Measurements from ENCODE around the gene LRMDA.

The LRMDA gene

DNA sequence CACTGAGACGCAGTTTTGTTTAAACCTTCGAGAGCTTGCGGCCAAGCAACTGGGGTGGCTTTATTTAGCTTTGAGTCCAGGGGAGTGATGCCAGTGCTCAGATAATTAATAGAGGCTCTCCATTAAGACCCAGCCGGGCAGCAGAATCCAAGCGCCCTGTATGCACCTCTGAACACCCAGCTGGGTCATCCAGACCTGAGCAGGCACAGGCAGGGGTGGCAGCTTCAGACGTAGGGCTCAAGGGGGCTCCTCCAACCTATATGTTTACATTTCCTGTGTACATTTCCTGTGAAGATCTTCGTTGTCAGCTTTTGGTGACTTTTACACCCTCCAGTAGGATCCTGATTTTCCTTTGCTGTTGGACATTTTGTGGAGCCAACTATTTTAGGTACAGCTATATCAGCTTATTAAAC is 719.5 kb downstream of the LRMDA start:
- no peak for DNase-seq

DNA sequence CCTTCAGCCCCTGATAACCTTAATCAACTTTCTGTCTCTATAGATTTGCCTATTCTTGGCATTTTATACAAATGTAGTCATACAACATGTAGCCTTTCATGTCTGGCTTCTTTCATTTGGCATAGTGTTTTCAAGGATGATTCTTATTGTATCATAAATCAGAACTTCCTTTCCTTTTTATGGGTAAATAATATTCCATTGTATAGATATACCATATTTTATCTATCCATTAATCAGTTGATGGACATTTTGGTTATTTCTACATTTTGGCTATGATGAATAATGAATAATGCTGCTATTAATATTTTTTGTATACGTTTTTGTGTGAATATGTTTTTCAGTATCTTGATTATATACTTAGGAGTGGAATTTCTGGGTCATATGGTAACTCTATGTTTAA is 720.8 kb downstream of the LRMDA start:
- DNase-seq, result no peak

GRCh38 chr10:76155961-76156360 is 724.5 kb downstream of the LRMDA start:
- DNase-seq, result no peak

DNA sequence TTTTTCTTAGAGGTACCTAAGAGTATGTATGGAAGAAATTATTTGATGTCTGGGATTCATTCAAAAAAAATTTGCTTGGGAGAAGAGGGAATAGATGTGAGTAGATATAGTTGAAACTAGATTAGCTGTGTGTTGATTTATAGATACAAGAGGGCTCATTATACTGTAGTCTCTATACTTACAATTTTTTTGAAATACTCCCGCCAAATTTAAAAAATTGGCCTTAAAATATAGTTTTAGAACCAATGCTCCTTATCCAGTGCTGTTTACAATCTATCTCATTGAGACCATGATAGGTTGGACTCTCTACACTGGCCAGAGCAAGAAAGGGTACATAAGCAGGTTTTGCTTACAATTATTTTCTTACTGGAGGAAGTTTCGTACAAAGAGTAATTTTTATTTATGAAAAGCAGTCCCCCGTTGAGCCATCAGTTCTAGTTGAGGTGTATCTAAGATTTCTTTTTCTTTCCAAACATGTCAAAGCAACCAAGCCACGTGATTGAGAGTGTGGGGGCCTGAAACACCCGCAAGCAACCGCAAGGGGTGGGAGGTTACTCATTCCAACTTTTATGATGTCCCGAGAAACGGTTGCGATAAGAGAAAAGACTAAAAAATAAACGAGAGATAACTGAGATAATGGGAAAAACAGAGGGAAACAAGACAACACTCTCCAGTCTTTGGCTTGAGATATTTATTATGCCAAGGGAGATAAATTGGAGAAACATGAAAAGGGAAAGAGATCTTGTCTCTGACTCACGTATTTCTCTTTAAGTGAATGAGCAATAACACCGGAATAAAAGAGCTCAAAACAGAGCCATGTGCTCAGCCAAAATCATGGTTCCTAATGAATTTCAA is 729.2 kb downstream of the LRMDA start:
- no peak for DNase-seq

GRCh38 chr10:76161301-76161582 is 729.8 kb downstream of the LRMDA start:
- no peak for DNase-seq

GRCh38 chr10:76168437-76168836 is 737.0 kb downstream of the LRMDA start:
- DNase-seq, result no peak

DNA sequence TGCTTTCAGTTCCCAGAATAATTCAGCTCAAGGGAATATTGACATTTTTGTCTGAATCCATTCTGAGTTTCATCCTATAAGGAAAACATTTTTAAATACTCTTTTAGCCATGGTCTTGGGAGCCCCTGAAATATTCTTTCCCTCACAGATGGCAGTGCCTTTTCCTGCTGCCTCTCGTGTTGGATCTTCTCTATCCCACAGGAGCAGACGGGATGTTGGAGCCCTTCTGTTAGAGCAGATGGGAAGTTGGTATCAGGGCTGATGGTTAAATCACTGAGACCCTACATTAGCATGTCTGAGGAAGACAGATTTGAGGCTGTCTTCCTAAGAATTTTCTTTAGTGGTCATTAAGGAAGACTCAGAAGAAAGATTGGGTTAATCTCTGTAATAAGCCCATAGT is 737.8 kb downstream of the LRMDA start:
- DNase-seq, result no peak

- no peak for DNase-seq
Observed at GRCh38 chr10:76172020-76172419, 740.6 kb downstream of the LRMDA start.

DNA sequence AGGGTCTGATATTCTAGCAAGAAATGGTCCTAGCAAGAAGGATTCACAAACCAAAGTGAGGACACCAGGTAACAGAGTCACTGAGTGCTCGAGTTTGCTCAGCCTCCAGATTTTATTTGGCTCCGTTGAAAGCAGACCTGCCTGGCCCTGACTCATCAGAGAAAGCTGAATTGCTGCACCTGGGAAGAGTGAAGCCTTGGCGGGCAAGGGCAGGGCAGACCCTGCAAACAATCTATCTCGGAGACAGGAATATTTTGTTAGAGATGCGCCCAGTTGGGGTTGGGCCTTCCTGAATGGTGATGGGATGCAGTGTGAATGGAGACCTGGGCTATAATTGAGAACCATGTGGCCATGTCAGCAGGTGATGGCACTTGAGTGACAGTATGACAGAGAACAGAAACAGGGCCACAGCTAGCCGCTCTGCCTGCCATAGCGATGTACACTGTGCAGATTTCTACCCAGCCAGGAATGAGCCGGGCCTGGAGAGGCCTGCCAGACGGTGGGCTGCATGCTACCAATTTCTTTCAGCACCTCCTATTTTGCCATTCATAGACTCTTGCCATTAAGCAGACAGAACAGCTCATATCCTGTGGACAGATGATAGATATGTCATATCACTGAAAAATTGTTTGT is 744.2 kb downstream of the LRMDA start:
- DNase-seq, result no peak

- DNase-seq, result no peak
Observed at GRCh38 chr10:76176166-76176550, 744.7 kb downstream of the LRMDA start.

DNA sequence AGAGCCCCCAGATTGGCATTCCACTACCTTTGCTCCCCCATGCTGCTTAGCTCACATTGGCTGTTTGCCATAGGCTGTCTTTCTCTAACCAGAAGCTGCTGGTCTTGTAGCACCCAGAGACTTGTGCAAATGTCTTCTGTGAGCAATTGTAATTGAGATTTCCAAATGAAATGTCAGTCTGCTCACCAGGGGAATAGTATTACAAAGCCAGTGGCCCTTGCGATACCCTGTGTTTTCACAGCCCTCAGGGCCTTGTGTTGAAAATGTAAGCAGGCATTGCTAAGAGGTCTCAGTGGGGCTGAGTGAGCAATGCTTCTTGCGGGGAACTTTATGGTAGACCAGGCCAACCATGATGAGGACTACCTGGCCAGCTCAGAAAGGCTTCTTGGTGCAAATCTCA is 746.5 kb downstream of the LRMDA start:
- no peak for DNase-seq

DNA sequence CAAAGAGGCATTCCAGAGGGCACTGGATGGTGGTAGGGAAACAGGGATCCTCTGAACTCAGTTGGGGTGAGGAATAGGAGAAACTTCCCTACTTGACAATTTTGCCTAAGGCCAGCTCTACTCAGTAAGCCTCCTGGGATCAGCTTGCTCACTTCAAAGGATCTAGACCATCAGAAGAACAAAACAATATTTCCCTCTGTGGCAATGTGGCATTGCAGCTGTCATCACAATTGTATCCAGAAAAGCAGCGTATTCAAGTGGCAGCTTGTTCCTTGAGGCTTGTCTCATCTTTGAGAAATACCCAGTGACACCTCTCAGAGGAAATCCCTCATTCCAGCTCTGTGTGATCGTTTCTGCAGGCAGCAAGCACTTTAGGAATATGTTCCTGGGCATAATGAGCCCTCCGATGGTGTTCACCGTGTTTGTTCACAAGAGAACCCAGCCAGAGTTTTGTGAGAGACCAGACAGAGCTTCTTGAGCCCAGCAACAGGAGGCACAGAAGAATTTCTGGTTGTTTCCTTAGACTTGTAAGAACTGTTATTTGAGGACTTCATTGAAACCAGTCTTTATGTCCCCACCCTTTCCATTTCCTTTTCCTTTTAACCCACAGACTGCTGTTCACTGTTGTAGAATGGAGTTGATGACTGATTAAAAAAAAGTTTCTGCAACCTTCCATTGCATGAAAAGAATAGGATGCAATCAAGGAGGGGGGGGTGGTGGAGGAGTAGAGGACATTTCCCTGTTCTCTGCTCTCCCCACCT is 747.3 kb downstream of the LRMDA start:
- DNase-seq, result no peak

GRCh38 chr10:76179806-76180205 is 748.4 kb downstream of the LRMDA start:
- DNase-seq, result no peak

- DNase-seq, result no peak
Observed at GRCh38 chr10:76184647-76185046, 753.2 kb downstream of the LRMDA start.

GRCh38 chr10:76185471-76186301 is 754.3 kb downstream of the LRMDA start:
- DNase-seq, result no peak

- DNase-seq, result no peak
Observed at GRCh38 chr10:76188216-76188615, 756.8 kb downstream of the LRMDA start.

- no peak for DNase-seq
Observed at GRCh38 chr10:76190634-76191270, 759.3 kb downstream of the LRMDA start.

DNA sequence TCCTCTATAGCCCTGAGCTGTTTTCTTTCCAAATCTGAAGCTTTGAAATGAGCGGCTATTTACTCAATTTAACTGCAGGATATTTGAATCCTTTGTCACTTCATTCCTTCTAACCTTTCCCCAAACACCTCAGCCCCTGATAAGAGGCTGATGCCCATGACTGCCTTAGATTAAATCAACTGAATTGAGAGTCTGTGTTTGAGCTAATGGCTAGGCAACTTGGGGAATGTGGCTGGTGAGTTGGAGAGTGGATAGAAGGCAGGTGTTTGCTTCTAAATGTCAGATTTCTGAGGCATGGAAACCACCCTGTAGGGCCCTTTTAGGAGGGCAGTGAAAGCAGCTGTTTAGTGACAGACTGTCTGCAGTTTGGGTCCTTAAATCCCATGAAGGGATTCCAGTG is 759.9 kb downstream of the LRMDA start:
- DNase-seq, result no peak

GRCh38 chr10:76192151-76192550 is 760.7 kb downstream of the LRMDA start:
- no peak for DNase-seq

DNA sequence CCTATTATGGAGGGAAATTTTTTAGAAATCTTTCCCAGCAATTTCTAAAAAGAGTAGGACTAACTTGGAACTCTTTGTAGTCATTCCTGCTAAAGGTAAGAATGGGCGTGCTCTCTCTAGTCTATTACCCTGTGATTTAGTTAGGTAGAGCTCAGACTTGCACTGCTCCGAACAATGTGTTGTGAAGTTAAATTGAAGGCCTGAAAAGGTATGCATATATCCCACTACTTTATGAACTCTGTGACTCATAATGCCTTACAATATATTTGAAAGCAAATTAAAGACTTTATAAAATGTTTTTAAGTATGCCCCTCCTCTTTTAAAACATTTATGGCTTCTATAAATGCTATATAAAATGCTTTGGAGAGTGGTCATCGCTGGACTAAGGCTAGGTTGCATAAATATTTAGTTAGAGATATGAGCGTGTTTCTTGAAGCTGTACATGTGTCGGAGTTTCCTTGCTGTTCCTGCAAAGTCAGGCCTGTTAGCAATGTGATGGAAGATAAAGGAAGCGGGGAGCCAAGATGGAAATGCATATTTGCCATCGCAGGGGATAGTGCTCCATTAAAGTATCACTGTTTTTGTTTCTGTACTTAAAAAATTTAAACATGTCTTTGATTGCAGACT is 761.4 kb downstream of the LRMDA start:
- no peak for DNase-seq

DNA sequence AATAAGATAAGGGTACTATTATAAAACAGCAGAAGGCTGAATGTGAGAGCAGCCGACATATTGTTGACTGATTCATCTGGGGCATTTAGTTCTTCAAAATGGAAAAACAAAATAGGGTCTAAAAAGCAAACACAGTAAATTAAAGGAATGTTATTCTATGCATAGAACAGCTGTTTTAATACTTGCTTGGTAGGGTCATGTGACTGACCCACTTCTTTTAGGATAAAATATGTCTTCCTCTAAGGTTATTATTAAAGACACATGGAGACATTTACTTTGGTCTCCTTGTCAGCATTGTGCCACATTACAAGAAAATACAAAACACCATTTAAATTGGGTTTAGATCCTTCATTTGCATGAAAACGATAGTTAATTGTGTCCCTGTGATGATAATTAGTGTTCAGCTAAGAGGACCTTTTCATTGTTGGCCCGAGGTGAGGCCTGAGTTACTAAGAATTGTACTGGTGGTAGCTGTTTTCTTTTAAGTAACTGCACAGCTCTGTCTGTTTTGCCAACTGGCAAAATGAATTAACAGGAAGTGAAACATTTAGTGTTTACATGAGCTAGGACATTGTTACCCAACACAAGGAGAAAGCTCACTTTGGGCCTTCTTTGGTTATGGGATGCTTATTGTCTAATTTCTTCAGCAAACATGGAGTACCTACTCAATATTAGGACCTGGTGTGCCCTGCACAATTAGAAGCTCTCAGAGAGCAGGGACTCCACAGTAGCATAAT is 764.4 kb downstream of the LRMDA start:
- DNase-seq, result no peak

Measured in NCI-H2171 (cell line).